ENCODE results near the gene POLRMT. TPM values are rescaled to one million over a fixed set of nuclear protein-coding genes. Genes with fewer than 3 reads are reported as not detected.

The POLRMT gene
- total RNA-seq, 1 donor from 2014 or later = 14.1 TPM

GRCh38 chr19:662207-662961 is 29.0 kb upstream of the POLRMT start:
- Histone ChIP-seq H3K79me2 (ENCODE audit: low read depth) (peaks cover 56% of the 10 kb centered on the region), H3K27ac (no peak overlapping the region), H2AFZ (replicated peaks) (no peak overlapping the region), H3K4me2 (peak overlapping the region; percentile 99), H3K9me3 (ENCODE audit: low read depth) (no peaks in the 10 kb centered on the region), H3F3A (ENCODE audit: low read depth) (peaks cover 11% of the 10 kb centered on the region), H3K4me3 (peak overlapping the region; percentile 100), H4K20me1 (ENCODE audit: low read depth) (peaks cover 54% of the 10 kb centered on the region), H3K9ac (peak overlapping the region; percentile 88), H3K4me1 (peaks cover 12% of the 10 kb centered on the region), H3K27me3 (peaks cover 7% of the 10 kb centered on the region), H3K36me3 (no peaks in the 10 kb centered on the region)
- Mint-ChIP-seq H3K4me3 (peak overlapping the region; percentile 85), H3K4me1 (peaks cover 20% of the 10 kb centered on the region), H3K9me3 (peaks cover 3% of the 10 kb centered on the region), H3K27ac (no peak overlapping the region), H3K36me3 (no peaks in the 10 kb centered on the region), H3K27me3 (ENCODE audit: insufficient read depth, low read depth) (peaks cover 5% of the 10 kb centered on the region)
- DNase-seq (ENCODE audit: low spot score) = peak; percentile 55
- TF ChIP-seq EZH2phosphoT487 (IDR thresholded peaks at IDR 0.05) = no peak
- TF ChIP-seq CTCF (IDR thresholded peaks at IDR 0.05) = no peak
- no peak for TF ChIP-seq EZH2 (IDR thresholded peaks at IDR 0.05)

- TF ChIP-seq CTCF (IDR thresholded peaks at IDR 0.05) = no peak
- TF ChIP-seq EZH2 (IDR thresholded peaks at IDR 0.05) = no peak
- no peak for TF ChIP-seq EZH2phosphoT487 (IDR thresholded peaks at IDR 0.05)
- Histone ChIP-seq H3K79me2 (ENCODE audit: low read depth) (peaks cover 63% of the 10 kb centered on the region), H3K9ac (peak overlapping the region; percentile 88), H3F3A (ENCODE audit: low read depth) (peaks cover 11% of the 10 kb centered on the region), H3K4me3 (peak overlapping the region; percentile 100), H2AFZ (replicated peaks) (no peak overlapping the region), H3K4me2 (peak overlapping the region; percentile 99), H3K4me1 (peaks cover 12% of the 10 kb centered on the region), H3K9me3 (ENCODE audit: low read depth) (no peaks in the 10 kb centered on the region), H3K27ac (no peak overlapping the region), H3K36me3 (no peaks in the 10 kb centered on the region), H4K20me1 (ENCODE audit: low read depth) (peaks cover 62% of the 10 kb centered on the region), H3K27me3 (peaks cover 7% of the 10 kb centered on the region)
- H3K36me3 Mint-ChIP-seq = no peaks in the 10 kb centered on the region
- peaks cover 20% of the 10 kb centered on the region for H3K4me1 Mint-ChIP-seq
- DNase-seq (ENCODE audit: low spot score) = no peak
- H3K27ac Mint-ChIP-seq = no peak overlapping the region
- peaks cover 5% of the 10 kb centered on the region for H3K27me3 Mint-ChIP-seq (ENCODE audit: insufficient read depth, low read depth)
- peak overlapping the region; percentile 85 for H3K4me3 Mint-ChIP-seq
- H3K9me3 Mint-ChIP-seq = peaks cover 3% of the 10 kb centered on the region
These were observed 28.3 kb upstream of the POLRMT start for GRCh38 chr19:661427-662196.

DNA sequence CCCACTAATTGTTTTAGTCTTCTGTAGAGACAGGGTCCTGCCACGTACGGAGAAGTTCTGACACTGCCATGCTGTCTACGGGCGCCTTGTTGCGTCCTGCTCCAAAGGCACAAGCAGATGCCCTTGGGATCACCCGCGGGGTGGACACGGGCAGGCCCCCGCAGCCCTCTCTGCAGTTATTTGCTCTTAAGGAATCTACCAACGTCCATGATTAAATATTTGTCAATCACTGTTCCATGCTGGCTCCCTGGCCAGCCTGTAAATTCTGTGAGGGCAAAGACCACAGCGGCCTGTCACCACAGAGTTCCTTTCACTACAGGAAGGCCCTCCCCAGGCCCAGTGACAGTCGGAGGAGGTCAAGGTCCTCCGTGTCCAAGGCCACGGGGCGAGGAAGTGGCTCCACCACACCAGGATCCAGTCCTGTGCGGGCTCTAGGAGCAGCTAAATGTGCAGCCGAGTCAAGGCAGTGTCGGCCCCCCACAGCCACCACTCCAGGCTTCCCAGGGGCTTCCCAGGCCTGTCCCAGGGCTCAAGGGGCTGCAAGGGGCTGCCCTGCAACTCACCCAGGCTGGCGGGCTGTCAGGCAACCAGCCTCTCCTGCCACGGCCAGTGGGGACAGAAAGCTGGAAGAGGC is 27.6 kb upstream of the POLRMT start:
- H3K9me3 Mint-ChIP-seq = peaks cover 3% of the 10 kb centered on the region
- H4K20me1 ChIP-seq (ENCODE audit: low read depth) = peaks cover 69% of the 10 kb centered on the region
- H3K4me2 ChIP-seq = peak overlapping the region; percentile 99
- H3K9ac ChIP-seq = peak overlapping the region; percentile 34
- H3K4me1 Mint-ChIP-seq = peaks cover 20% of the 10 kb centered on the region
- no peaks in the 10 kb centered on the region for H3K36me3 Mint-ChIP-seq
- H3F3A ChIP-seq (ENCODE audit: low read depth) = peaks cover 11% of the 10 kb centered on the region
- DNase-seq (ENCODE audit: low spot score) = no peak
- no peak overlapping the region for H3K27ac Mint-ChIP-seq
- H3K27me3 ChIP-seq = peaks cover 7% of the 10 kb centered on the region
- H3K27me3 Mint-ChIP-seq (ENCODE audit: insufficient read depth, low read depth) = peaks cover 4% of the 10 kb centered on the region
- peak overlapping the region; percentile 100 for H3K4me3 ChIP-seq
- peaks cover 70% of the 10 kb centered on the region for H3K79me2 ChIP-seq (ENCODE audit: low read depth)
- peaks cover 12% of the 10 kb centered on the region for H3K4me1 ChIP-seq
- H3K4me3 Mint-ChIP-seq = peak overlapping the region; percentile 85
- H3K9me3 ChIP-seq (ENCODE audit: low read depth) = no peaks in the 10 kb centered on the region
- no peaks in the 10 kb centered on the region for H3K36me3 ChIP-seq
- TF ChIP-seq EZH2phosphoT487 (IDR thresholded peaks at IDR 0.05) (no peak), EZH2 (IDR thresholded peaks at IDR 0.05) (no peak), CTCF (IDR thresholded peaks at IDR 0.05) (no peak)
- no peak overlapping the region for H3K27ac ChIP-seq
- no peak overlapping the region for H2AFZ ChIP-seq (replicated peaks)

All from neural progenitor cell (in vitro differentiated cells).